HL-60 (cell line): Measurements from ENCODE around the gene MYO1D.

Experiments used
- DNase-seq, 2 experiments: peaks; one replicate each; pipeline ENCODE4 v3.0.0-alpha.2; 2010 to 2020; ENCODE audit warnings: low read depth in 1 of 2, low spot score in 1 of 2
- H3K27ac ChIP-seq: fragments of 250-450 bp; sonication (Bioruptor Pico); replicated peaks from 2 replicates; pipeline ENCODE4 v1.5.1; 2020; ENCODE audit warnings: mild to moderate bottlenecking, moderate library complexity
- H3K27me3 ChIP-seq: fragments of 250-450 bp; sonication (Bioruptor Pico); 2 replicates; pipeline ENCODE4 v1.5.1; 2021; ENCODE audit warnings: mild to moderate bottlenecking, moderate library complexity; ENCODE audit not compliant: insufficient read depth, poor library complexity, severe bottlenecking
- H3K4me3 ChIP-seq: replicated peaks from 2 replicates; pipeline ENCODE4 v1.5.1; 2011; ENCODE audit warnings: mild to moderate bottlenecking, control low read depth, low read length; ENCODE audit not compliant: insufficient read depth
- CTCF ChIP-seq: IDR thresholded peaks from one replicate; pipeline ENCODE4 v1.5.1; 2011; ENCODE audit warnings: low read length, control low read depth, inconsistent platforms; ENCODE audit not compliant: insufficient read depth
- GABPA ChIP-seq: IDR thresholded peaks from 2 replicates; pipeline ENCODE4 v1.6.1; 2012; ENCODE audit warnings: low read depth
- POLR2AphosphoS5 ChIP-seq: IDR thresholded peaks from 2 replicates; pipeline ENCODE4 v1.6.1; 2012; ENCODE audit warnings: low read depth
- REST ChIP-seq: IDR thresholded peaks from 2 replicates; pipeline ENCODE4 v1.6.1; 2012; ENCODE audit warnings: low read depth; ENCODE audit not compliant: insufficient replicate concordance
- SPI1 ChIP-seq: IDR thresholded peaks from 2 replicates; pipeline ENCODE4 v1.6.1; 2012; ENCODE audit warnings: low read depth, mild to moderate bottlenecking, borderline replicate concordance

MYO1D gene

GRCh38 chr17:32503251-32504165, 373.4 kb downstream of the MYO1D start:
- Histone ChIP-seq H3K27me3 (no peaks in the 10 kb centered on the region), H3K27ac (peak overlapping the region; percentile 69), H3K4me3 (no peak overlapping the region)
- peak; percentile 58; the same call in 1 of the 2 replicates for TF ChIP-seq POLR2AphosphoS5
- no peak; the same call in 1 of the 2 replicates for TF ChIP-seq GABPA
- TF ChIP-seq SPI1 = peak; percentile 2; the same call in 1 of the 2 replicates
- TF ChIP-seq CTCF = no peak
- TF ChIP-seq REST = no peak
- DNase-seq = peak in 1 of 2 experiments; percentile 79

GRCh38 chr17:32502710-32503109, 374.2 kb downstream of the MYO1D start:
- no peak for DNase-seq
- TF ChIP-seq REST = no peak
- no peak for TF ChIP-seq CTCF
- no peak for TF ChIP-seq GABPA
- no peak for TF ChIP-seq SPI1
- no peak for TF ChIP-seq POLR2AphosphoS5
- H3K27me3 ChIP-seq = no peaks in the 10 kb centered on the region
- H3K27ac ChIP-seq = peak overlapping the region; percentile 69
- H3K4me3 ChIP-seq = no peak overlapping the region

GRCh38 chr17:32502013-32502412, 374.9 kb downstream of the MYO1D start:
- Histone ChIP-seq H3K4me3 (no peak overlapping the region), H3K27me3 (no peaks in the 10 kb centered on the region), H3K27ac (no peak overlapping the region)
- no peak for DNase-seq
- TF ChIP-seq SPI1 = no peak
- no peak for TF ChIP-seq REST
- no peak for TF ChIP-seq GABPA
- no peak for TF ChIP-seq CTCF
- TF ChIP-seq POLR2AphosphoS5 = no peak
